ENCODE results near the gene RPS6KC1. TPM values are rescaled to one million over a fixed set of nuclear protein-coding genes. Genes with fewer than 3 reads are reported as not detected.
A peak's percentile ranks its signal among the peaks of the same experiment; 100 is the strongest.

RPS6KC1 gene
- total and polyA plus RNA-seq, 9 of the 15 experiments (the other 6 are each of a cell fraction or from before 2014, with no cell fraction given) = 4.3 to 34.6 (median 20.9) TPM

DNA sequence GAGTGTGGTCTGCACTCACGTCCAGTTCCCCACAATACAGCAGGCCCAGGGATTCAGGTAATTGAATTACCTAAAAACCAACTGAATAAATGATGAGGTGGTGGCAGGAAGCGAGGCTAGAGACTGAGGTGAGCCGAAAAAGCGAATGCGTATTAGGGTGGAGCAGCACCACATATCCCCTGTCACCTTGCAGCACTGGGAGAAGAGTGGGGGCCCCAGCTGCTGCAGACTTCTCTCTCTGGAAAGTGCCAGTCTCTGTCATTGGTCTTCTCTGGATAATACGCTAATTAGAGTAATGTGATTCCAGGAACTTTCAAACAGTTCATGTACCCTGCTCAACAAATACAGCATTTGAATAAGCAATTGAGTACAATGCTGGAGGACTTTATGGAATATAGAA, 199.0 kb downstream of the RPS6KC1 start:
- H3K79me2 ChIP-seq (ENCODE audit: control insufficient read depth, insufficient read depth, low read length) = no peaks in the 10 kb centered on the region
- in situ Hi-C loops (cut with MboI) = no loop called here
- FAIRE-seq (no peak), DNase-seq (ENCODE audit: extremely low read depth in 1 of 4, low spot score in 3 of 4) (no peak), ATAC-seq (peak; percentile 46)
- H4K20me1 ChIP-seq (replicated peaks; ENCODE audit: control insufficient read depth, insufficient read depth, low read length) = no peaks in the 10 kb centered on the region
- CTCF ChIA-PET (ENCODE audit: low intra/inter-chr PET ratio) = no interaction called here
- no peaks in the 10 kb centered on the region for H3K9me1 ChIP-seq (ENCODE audit: control insufficient read depth, insufficient read depth, low read length)
- no peaks in the 10 kb centered on the region for H3K9me3 ChIP-seq (replicated peaks; ENCODE audit: control insufficient read depth, insufficient read depth, low read depth, low read length)
- no peak overlapping the region for H3K27ac ChIP-seq (ENCODE audit: extremely low read depth, low read depth, low read length)
- no TSS peak for BruUV-seq (replicated peaks)
- H2AFZ ChIP-seq (ENCODE audit: low read depth, low read length) = no peak overlapping the region
- H3K4me2 ChIP-seq (ENCODE audit: insufficient read depth, low read length) = no peak overlapping the region
- no peaks in the 10 kb centered on the region for H3K4me1 ChIP-seq (replicated peaks in 1 of 2; ENCODE audit: control insufficient read depth in 2 of 2, insufficient read depth in 2 of 2, low read length in 2 of 2)
- no peak overlapping the region; a peak in 1 of 4 replicates for H3K9ac ChIP-seq (ENCODE audit: insufficient read depth in 1 of 2, low read depth in 2 of 2, low read length in 2 of 2)
- no peaks in the 10 kb centered on the region for H3K27me3 ChIP-seq (ENCODE audit: control insufficient read depth in 2 of 2, insufficient read depth in 2 of 2, low read length in 2 of 2)
- POLR2A ChIA-PET = interaction anchor here (1.1 to 1.3 kb wide), 2 partner anchors 8 to 11 kb away, joined by 3 read pairs; no protein-coding TSS in a partner anchor
- TF ChIP-seq, protein P1, sequence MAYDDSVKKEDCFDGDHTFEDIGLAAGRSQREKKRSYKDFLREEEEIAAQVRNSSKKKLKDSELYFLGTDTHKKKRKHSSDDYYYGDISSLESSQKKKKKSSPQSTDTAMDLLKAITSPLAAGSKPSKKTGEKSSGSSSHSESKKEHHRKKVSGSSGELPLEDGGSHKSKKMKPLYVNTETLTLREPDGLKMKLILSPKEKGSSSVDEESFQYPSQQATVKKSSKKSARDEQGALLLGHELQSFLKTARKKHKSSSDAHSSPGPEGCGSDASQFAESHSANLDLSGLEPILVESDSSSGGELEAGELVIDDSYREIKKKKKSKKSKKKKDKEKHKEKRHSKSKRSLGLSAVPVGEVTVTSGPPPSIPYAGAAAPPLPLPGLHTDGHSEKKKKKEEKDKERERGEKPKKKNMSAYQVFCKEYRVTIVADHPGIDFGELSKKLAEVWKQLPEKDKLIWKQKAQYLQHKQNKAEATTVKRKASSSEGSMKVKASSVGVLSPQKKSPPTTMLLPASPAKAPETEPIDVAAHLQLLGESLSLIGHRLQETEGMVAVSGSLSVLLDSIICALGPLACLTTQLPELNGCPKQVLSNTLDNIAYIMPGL (CRISPR knock-in tag; IDR thresholded peaks at IDR 0.05) = no peak
- TF ChIP-seq, protein P2, sequence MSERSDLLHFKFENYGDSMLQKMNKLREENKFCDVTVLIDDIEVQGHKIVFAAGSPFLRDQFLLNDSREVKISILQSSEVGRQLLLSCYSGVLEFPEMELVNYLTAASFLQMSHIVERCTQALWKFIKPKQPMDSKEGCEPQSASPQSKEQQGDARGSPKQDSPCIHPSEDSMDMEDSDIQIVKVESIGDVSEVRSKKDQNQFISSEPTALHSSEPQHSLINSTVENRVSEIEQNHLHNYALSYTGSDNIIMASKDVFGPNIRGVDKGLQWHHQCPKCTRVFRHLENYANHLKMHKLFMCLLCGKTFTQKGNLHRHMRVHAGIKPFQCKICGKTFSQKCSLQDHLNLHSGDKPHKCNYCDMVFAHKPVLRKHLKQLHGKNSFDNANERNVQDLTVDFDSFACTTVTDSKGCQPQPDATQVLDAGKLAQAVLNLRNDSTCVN (CRISPR knock-in tag; IDR thresholded peaks at IDR 0.05) = no peak
- no peak for TF ChIP-seq BHLHE40 (IDR thresholded peaks at IDR 0.05; ENCODE audit: low read length)
- intact Hi-C loops (cut with micrococcal nuclease) = no loop called here
- peaks cover 16% of the 10 kb centered on the region; the same call in 2 of the 3 replicates for H3K36me3 ChIP-seq (ENCODE audit: control insufficient read depth, insufficient read depth, low read length)
- no peak overlapping the region for H3K4me3 ChIP-seq
- WGBS (ENCODE audit: insufficient coverage, low coverage, missing lambda C conversion rate) = 91% methylated on average over 6 of the region's 6 CpGs

Data from K562 (cell line).